Activated gamma-delta T cell treated with Interleukin-2 at 50 U/mL for 16 hours (primary cell): ENCODE data around the gene STXBP4.

Experiments used
- DNase-seq: peaks from one replicate; pipeline ENCODE4 v3.0.0-alpha.2; 2020

The STXBP4 gene

GRCh38 chr17:55177159-55177854 lies 208.7 kb downstream of the STXBP4 start:
- no peak for DNase-seq

- no peak for DNase-seq
Observed at GRCh38 chr17:55177855-55178217, 209.3 kb downstream of the STXBP4 start.

- no peak for DNase-seq
Observed at GRCh38 chr17:55186937-55187770, 218.6 kb downstream of the STXBP4 start.

- DNase-seq, result no peak
Observed at GRCh38 chr17:55190748-55191147, 222.2 kb downstream of the STXBP4 start.

- no peak for DNase-seq
Observed at GRCh38 chr17:55198690-55199370, 230.3 kb downstream of the STXBP4 start.

- DNase-seq, result no peak
Observed at GRCh38 chr17:55200904-55201303, 232.3 kb downstream of the STXBP4 start.

- DNase-seq, result no peak
Observed at GRCh38 chr17:55201308-55201932, 232.9 kb downstream of the STXBP4 start.

GRCh38 chr17:55202896-55203295 lies 234.3 kb downstream of the STXBP4 start:
- no peak for DNase-seq

GRCh38 chr17:55208078-55208812 lies 239.7 kb downstream of the STXBP4 start:
- DNase-seq, result no peak

GRCh38 chr17:55210292-55210691 lies 241.7 kb downstream of the STXBP4 start:
- no peak for DNase-seq

GRCh38 chr17:55212880-55213279 lies 244.3 kb downstream of the STXBP4 start:
- DNase-seq, result no peak

GRCh38 chr17:55215711-55216110 lies 247.1 kb downstream of the STXBP4 start:
- no peak for DNase-seq

GRCh38 chr17:55216888-55217287 lies 248.3 kb downstream of the STXBP4 start:
- DNase-seq, result no peak

- no peak for DNase-seq
Observed at GRCh38 chr17:55219459-55219858, 250.9 kb downstream of the STXBP4 start.

GRCh38 chr17:55219934-55220333 lies 251.4 kb downstream of the STXBP4 start:
- no peak for DNase-seq
